ENCODE results near the gene NABP2.
"Not testable (repeated sequence)": the region's sequence is repeated elsewhere in the genome, so short reads cannot be mapped to it uniquely, and the experiment has no call there.

The NABP2 gene

DNA sequence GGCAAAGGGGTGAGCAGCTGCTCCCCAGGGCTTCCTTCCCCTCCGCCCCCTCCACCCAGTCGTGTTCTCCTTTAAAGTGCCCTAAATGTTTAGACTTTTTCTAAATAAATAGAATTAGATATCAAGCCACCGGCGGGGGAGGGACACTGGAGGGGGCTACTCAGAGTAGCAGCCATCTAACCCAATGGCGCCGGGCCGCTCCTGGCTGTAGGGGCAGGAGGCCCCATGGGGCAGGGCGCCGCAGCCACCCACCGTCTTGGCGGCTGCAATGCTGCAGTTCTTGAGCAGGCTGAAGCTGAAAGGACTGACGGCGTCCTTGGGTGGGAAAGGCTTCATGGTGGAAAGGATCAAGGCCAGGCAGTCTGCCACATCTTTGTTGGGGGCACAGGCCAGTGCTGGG, 18.8 kb downstream of the NABP2 start:
- in situ Hi-C loops (cut with MboI; ENCODE audit: low sequenced_read_pairs) = no loop called here

DNA sequence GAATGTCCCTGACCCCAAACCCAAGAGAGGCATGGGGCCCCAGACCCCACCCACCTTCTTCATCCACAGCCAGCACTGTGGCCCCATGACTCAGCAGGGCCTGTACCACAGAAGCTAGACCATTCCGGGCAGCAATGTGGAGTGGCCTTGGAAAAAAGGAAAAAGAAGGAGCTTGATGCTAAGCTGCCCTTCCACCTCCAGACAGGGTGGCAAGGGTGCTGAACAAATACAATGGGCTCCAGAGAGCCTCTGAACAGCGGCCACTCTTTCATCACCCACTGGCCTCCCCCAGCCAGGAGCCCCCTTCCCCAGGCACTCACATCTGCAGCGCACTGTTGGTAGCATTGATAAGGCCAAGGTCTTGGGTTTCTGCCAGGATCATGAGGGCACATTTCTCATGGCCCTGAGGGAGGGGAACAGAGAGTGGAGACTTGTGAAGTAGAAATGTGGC, 19.6 kb downstream of the NABP2 start:
- in situ Hi-C loops (cut with MboI; ENCODE audit: low sequenced_read_pairs) = no loop called here

DNA sequence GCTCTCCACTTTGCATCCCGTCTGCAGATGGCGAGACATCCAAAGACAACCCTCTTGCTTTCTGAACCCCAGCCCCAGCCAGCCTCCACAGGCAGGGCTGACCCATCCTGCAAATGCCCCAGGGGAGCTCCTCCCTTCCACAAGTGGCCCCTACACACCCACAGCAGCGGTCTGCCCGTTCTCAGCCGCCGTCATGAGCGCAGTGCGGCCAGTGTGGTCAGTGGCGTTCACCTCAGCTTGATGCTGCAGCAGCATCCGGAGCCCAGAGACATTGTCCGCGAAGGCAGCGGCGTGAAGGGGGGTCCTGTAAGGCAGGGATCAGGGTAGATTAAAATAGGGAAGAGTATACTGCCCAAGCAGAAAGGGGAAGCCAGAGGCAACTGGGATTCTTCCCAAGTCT, 20.4 kb downstream of the NABP2 start:
- in situ Hi-C loops (cut with MboI; ENCODE audit: low sequenced_read_pairs) = no loop called here

DNA sequence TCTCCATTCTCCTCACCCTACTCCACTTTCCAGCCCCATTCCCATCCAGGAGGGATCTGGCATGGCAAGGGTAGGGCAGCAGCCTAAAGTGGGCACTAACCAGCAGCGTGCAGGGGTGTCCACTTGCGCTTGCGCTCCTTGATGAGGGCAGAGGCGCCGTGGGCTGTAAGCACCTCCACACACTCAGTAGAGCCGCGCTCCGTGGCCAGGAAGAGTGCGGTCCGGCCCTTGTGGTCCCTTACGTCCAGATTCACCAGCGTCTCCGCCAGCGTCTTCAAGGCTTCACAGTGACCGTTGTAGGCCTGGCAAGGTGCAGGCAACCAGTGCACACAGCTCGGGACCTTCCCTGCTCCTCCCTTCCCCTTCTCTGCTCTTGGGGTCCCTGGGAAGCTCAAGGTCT, 23.8 kb downstream of the NABP2 start:
- in situ Hi-C loops (cut with MboI; ENCODE audit: low sequenced_read_pairs) = no loop called here

DNA sequence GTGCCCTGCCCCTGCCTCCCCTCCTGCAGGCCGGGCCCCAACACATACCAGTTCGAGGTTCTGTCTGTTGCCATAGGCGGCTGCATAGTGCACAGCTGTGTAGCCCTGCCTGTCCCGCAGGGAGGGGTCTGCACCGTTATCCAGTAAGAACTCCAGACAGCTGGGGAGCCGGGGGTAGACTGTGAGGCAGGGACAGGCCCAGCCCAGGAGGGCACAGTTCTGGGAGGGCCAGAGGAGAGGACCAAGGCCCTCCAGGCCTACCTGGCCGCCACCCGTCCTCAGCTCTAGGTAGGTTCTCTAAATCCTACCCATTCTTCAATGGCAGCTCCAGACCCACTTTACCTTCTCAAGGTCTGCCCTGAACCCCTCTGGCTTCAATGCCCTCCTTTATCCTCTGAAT, 24.6 kb downstream of the NABP2 start:
- in situ Hi-C loops (cut with MboI; ENCODE audit: low sequenced_read_pairs) = no loop called here

DNA sequence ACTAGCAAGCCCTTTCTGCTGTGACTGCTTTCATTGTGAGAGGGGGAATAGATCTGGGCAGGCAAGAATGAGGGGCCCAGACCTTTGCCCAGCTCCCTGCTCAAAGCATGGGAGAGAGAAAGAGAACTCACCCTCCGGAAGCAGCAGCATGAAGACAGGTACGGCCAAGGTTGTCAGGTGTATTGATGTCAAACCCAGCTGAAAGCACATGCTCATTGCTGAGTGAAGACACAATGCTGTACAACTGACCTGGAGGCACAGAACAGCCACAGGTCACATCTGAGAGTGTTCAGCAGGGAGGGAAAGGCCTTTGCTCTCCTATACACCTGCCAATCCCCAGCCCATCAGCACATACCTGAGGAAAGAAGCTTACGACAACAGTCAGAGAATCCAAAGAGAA, 28.5 kb downstream of the NABP2 start:
- in situ Hi-C loops (cut with MboI; ENCODE audit: low sequenced_read_pairs) = no loop called here

DNA sequence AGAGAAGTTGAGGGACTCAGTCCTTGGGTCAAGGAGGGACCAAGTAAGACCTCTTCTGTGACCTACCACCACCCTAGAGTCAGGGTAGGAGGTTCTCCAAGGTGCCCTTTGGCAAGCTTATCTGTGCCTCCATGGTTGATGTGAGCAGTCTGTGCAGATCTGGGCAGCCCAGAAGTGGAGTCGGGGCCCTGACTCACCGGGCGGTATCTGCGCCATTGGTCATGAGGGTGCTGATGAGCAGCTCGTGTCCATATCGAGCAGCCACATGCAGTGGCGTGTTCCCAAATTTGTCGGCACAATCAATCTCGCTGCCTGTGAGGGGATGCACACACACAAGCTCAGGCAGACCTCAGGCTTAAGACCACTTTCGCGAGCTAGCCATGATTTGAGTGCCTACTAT, 28.9 kb downstream of the NABP2 start:
- in situ Hi-C loops (cut with MboI; ENCODE audit: low sequenced_read_pairs) = no loop called here

DNA sequence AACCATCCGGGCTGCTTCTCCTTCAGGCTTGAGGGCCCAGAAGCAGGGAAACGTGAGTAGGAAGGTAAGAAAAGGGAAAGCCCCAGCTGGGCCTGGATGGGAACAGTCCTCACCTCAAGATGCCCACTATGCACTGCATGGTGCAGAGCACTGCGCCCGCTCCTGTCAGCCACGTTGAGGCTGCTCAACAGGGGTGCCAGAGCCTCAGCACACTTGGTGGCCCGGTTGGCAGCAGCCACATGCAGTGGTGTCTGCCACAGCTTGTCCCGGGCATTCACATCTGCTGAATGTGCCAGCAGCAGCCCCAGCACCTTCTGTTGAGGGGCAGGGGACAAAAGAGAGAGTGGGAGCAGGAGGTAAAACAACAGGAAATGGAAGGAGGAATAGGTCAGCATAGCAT, 31.5 kb downstream of the NABP2 start:
- in situ Hi-C loops (cut with MboI; ENCODE audit: low sequenced_read_pairs) = no loop called here

DNA sequence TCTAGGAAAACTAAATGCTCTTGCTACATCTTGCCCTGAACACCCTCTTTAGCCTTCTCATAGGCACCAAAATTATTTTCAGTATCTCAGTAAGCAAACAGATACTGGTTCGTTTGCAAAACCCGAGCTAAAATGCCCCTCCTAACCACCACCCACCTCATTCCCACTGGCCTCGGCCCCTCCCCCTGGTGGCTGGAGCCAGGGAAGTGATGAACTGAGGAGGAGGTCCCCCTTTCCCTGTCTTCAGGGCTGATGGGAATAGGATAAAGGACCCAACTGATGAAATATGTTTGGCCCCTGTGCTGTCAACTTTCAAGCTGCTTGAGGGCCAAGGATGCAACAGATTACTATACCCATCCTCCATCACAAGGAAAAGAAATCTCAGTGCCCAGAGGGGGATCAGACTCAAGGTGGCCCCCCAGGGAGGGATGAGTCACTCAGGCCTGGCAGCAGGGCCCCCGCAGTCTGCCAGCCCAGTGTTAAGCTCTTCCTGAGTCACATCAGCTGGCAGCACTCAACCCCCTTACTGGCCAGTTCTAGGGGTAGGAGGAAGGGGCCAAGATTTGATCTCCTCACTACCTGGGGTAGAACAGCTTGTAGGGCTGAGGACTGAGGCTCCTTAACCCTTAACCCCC, 32.3 kb downstream of the NABP2 start:
- in situ Hi-C loops (cut with MboI; ENCODE audit: low sequenced_read_pairs) = no loop called here

DNA sequence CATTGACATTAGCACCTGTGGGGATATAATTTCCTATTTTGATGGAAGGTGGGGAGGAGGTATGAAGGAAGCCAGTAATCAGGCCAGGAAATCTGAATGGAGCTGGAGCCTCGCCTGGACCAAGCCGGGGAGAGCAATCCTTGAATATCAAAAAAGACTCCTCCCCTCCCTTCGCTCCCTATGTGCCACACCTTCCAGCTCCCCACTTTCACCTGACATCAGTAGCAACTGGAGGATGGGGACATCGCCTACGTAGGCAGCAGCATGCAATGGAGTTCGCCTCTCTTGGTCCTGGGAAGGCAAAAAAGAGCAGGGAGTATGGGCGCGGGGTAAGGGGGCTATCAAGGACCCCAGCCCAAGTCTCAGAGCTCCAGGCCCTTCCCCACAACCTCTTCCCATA, 32.9 kb downstream of the NABP2 start:
- in situ Hi-C loops (cut with MboI; ENCODE audit: low sequenced_read_pairs) = no loop called here

DNA sequence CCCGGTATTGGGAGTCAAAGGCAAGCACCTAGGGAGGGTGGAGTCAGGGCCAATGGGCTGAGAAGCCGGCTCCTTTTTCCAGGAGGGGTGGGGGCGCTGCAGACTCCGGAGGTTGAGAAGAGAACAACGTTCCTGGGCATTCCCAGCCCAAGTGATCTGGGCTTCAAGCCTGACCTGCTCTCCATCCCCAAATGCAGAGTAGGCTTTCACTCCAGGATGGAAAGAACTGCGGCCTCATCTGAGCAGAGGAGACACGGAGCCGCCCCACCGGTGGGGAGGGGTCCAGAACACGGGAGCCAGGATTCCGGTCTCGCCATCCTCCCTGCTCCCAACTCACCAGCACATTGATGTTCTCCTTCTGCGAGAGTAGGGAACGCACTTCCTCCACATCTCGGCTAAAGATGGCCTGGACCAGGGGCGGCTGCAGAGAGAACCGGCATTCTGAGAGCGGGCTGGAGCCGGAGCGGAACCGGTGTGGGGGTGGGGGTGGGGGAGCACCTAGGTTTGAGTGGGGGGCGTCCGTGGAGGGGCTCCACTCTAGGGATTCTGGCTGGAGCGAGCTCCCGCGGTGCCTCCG, 33.4 kb downstream of the NABP2 start:
- in situ Hi-C loops (cut with MboI; ENCODE audit: low sequenced_read_pairs) = no loop called here

DNA sequence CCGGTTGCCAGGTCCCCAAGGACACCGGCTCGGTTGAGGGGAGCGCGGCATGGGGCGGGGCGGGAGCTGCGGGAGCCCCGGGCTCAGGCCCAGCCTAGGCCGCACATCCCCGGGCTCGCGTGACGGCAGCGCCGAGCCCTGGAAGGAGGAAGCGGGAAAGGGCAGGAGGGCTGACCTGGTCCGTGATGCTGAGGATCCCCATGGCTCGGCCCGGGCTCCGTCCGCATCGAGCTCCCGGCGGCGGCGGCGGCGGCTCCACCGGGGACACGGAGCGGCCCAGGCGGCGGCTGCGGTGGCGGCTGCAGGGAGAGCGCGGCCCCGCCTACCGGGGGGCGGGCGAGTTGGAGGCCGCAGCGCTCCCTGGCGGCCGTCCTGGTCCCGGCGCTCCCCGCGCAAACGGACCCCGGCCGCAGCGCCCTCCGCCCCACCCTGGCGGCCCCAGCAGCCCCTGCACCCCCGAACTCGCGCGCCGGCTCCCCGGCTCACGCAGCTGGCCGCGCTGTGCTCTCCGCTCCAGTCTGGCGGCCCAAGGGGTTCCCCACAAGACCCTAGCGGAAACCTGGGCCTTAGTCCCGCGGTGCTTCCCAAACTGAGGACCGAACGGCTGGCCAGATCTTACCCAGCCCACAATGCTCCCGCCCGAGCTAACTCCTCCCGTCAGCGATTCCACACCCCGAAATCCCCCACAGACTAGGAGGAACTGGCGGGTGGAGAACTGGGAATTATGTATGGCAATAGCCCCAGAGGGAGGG, 34.1 kb downstream of the NABP2 start, which contains the start of gene ANKRD52:
TSS of gene ANKRD52 (minus strand) at position 317 of the 752 bp plus-strand sequence. CDS start at position 202, 115 bp downstream.
- in situ Hi-C loops (cut with MboI; ENCODE audit: low sequenced_read_pairs) = no loop called here

DNA sequence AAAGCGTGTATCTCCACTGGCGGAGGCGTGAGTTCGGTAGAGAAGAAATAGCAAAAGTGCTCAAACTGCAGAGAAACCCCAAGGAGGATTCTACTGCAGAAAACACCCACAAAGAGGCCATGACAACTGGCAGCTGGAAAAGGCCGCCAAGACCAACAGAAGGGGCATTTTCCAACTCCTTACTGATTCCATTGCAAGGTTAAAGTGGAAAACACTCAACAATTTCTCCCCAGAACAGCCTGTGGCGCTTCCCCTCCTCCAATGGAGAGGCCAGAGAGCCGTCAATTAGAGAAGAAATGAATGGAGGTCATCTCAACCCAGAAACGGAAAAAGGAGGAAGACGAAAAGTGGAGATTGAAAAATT, 34.7 kb downstream of the NABP2 start:
- in situ Hi-C loops (cut with MboI; ENCODE audit: low sequenced_read_pairs) = no loop called here

DNA sequence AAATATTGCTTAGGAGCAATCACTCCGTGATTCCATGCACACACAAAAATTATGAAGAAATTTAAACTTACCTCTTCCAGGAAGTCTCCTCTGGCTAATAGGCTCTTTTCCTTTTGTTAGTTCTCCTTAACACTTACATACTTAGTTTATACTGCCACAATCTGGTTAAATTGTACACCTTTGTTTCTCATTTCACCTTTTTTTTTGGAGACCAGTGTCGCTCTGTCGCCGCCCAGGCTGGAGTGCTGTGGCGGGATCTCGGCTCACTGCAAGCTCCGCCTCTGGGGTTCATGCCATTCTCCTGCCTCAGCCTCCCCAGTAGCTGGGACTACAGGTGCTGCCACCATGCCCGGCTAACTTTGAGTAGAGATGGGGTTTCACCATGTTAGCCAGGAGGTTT, 36.2 kb downstream of the NABP2 start:
- in situ Hi-C loops (cut with MboI; ENCODE audit: low sequenced_read_pairs) = no loop called here

DNA sequence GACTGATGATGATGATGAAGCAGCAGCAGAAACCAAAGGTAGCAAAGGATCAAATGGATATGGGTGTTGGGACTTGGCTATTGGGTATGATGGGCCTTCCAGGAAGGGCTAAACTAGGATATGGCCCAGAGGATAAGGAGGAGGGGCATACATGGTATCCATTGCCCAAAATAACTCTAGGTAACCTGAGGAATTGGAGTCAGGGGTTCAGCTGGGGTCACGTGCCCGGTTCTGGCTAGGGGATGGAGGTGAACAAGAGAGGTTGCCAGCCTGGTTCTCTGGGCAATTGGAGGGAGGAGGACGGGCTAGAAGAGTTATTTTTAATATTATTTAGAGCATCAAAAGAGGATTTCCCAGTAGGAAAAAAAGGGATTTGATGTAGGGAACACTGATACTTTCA, 36.8 kb downstream of the NABP2 start:
- in situ Hi-C loops (cut with MboI; ENCODE audit: low sequenced_read_pairs) = no loop called here

DNA sequence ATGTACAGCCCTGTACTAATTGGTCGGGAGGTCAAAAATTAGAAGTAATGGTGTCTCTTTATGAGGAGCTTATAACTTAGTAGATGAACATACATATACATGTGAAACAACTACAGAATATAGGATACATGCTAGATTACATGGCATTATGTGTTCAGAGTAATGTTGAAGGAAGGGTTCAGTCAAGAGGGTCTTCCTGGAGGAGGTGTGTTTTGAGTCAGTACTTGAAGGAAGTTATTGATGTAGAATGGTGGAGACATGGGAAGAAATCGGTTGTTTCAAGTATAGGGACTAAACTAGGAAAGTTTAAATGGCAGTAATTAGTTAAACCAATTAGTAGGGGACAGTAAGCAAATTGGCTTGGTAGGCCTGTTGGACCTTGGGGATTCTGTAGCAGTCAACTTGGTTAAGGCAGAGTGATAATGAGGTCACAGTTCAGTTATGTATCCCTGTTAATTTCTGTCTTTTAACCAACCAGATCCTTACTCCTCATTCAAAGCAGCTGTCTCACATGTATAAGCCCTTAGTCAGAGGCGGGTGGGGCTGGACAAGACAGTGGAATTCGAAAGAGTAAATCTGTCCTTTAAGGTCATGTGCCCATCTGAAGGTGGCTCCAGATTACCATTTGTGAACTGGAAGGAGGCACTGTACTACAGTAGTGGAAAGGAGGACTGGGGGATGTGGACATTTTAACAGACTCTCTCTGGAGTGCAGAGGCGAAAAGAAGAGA, 37.5 kb downstream of the NABP2 start:
- in situ Hi-C loops (cut with MboI; ENCODE audit: low sequenced_read_pairs) = no loop called here

DNA sequence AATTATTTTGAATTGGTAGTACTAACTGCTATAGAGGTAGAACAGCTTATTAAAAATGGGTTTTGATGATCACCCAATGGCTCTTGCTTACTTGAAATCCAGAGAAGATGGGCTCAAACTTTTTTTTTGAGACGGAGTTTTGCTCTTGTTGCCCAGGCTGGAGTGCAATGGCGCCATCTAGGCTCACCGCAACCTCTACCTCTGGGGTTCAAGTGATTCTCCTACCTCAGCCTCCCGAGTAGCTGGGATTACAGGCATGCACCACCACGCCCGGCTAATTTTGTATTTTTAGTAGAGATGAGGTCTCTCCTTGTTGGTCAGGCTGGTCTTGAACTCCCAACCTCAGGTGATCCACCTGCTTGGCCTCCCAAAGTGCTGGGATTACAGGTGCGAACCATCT, 38.8 kb downstream of the NABP2 start:
- in situ Hi-C loops (cut with MboI; ENCODE audit: low sequenced_read_pairs) = not testable (repeated sequence)

DNA sequence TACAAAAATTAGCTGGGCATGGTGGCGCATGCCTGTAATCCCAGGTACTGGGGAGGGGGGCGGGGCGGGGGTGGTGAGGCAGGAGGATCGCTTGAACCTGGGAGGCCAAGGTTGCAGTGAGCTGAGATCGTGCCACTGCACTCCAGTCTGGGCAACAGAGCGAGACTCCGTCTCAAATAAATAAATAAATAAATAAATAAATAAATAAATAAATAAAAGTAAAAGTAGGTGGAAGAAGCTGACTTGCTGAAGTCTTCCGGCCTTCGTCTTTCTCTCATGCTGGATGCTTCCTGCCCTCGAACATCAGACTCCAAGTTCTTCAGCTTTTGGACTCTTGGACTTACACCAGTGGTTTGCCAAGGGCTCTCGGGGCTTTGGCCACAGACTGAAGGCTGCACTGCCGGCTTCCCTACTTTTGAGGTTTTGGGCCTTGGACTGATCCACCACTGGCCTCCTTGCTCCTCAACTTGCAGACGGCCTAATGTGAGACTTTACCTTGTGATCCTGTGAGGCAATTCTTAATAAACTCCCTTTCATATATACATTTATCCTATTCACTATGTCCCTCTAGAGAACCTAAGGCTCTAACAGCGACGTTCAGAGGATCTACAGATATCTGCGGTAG, 42.0 kb downstream of the NABP2 start:
- in situ Hi-C loops (cut with MboI; ENCODE audit: low sequenced_read_pairs) = not testable (repeated sequence)

DNA sequence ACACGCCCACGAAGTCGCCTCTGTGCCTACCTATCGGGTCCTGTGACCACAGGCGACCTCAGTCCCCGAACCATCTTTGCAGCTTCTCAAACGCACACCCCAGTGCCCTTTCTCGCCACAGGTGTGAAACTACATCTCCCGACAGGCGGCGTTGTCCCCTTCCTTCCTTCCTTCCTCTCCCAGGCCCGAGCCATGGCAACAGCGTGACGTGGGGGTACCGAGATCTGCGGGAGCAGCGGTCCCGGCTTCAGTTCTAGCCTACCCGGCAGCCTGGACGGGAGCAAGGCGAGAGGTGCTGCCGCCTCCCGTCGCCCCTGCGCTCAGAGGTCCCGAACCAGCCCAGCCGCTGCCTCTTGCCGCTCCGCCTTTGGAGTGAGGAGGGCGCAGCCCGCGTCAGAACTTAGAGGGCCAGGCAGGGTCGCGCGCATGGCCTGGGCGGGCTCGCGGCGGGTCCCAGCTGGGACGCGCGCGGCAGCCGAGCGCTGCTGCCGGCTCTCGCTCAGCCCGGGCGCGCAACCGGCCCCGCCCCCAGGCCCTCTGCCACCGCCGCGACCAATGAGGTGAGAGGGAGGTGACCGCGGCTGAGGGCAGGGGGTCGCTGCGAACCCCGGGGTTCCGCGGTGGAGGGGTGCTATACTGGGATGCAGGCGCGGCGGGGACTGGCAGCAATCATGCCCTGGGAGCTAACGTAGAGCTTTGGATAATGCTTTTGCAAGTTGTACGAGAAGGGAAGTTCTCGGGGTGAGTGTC, 42.7 kb downstream of the NABP2 start, which contains the start of gene COQ10A:
TSS of gene COQ10A (plus strand) at position 250 of the 750 bp plus-strand sequence. CDS start at position 427, 177 bp downstream.
- in situ Hi-C loops (cut with MboI; ENCODE audit: low sequenced_read_pairs) = no loop called here

DNA sequence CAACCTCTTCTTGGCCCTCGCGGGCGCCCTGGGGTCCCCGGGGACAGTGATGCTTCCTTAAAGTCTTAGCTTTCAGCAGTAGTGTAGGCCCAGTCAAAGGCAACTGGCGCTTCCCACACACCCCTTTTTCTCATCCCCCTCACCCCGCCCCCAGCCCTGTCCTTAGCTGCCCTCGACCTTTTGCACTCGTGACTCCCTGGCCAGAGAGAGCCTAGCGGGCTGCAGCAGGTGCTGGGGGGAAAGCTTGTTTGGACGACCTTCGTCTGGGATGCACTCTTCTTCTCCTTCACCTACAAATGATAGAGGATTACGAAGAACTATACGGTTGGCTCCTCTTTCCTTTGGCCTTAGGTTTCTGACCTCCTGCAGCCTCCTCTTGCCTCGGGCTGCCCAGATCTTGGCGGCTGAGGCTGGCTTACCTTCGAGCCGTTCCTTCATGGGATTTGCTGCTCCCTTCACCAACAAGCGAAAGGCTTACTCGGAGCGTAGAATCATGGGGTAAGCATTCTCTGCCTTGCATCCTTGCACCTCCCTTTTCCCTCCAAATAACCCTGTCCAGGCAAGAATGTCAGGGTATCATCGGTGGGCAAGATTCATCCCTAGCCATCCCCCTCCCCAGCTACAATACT, 43.4 kb downstream of the NABP2 start:
- in situ Hi-C loops (cut with MboI; ENCODE audit: low sequenced_read_pairs) = no loop called here

Data from HL-60/S4 (cell line).